H1 (cell line): ENCODE results near the gene BUB1B. TPM values are rescaled to one million over a fixed set of nuclear protein-coding genes. Genes with fewer than 3 reads are reported as not detected.

Experiments used
- CTCF ChIA-PET: fragments of 300-600 bp; sonication (Branson Sonifier 250); formaldehyde crosslinking; loops from one replicate; lab custom pipeline; 2021; ENCODE audit not compliant: partially characterized antibody; lab: Charles Lee
- POLR2A ChIA-PET: fragments of 300-600 bp; sonication (Branson Sonifier 250); formaldehyde crosslinking; loops from one replicate; lab custom pipeline; 2021; ENCODE audit warnings: inconsistent platforms; ENCODE audit not compliant: partially characterized antibody; lab: Charles Lee
- DNase-seq, 2 experiments: peaks; one replicate each; pipeline versions ENCODE4 v3.0.0 to v3.0.0-alpha.2; 2010 to 2022; ENCODE audit warnings: low spot score in 2 of 2, low read depth in 1 of 2, mixed read lengths in 1 of 2
- FAIRE-seq: peaks from 2 replicates; lab custom pipeline; 2011; peaks lifted over from hg19 to GRCh38; lab: Jason Lieb, UNC
- H2AFZ ChIP-seq: 2 replicates; pipeline ENCODE4 v1.8.1; 2012; ENCODE audit warnings: low read length, inconsistent platforms
- H2AK5ac ChIP-seq: 2 replicates; pipeline ENCODE4 v1.6.1; 2013; ENCODE audit warnings: low read depth, low read length
- H2BK120ac ChIP-seq: replicated peaks from 2 replicates; pipeline ENCODE3; 2013; ENCODE audit warnings: low read depth, low read length, inconsistent platforms
- H2BK12ac ChIP-seq: 2 replicates; pipeline ENCODE4 v1.6.1; 2013; ENCODE audit warnings: low read depth, low read length
- H2BK15ac ChIP-seq: 2 replicates; pipeline ENCODE4 v1.6.1; 2013; ENCODE audit warnings: low read length
- H2BK20ac ChIP-seq: 2 replicates; pipeline ENCODE4 v1.6.1; 2013; ENCODE audit warnings: low read length
- H2BK5ac ChIP-seq: 2 replicates; pipeline ENCODE4 v1.6.1; 2013; ENCODE audit warnings: low read depth, low read length
- H3K14ac ChIP-seq: 2 replicates; pipeline ENCODE4 v1.6.1; 2013; ENCODE audit warnings: inconsistent platforms; ENCODE audit not compliant: insufficient read length
- H3K18ac ChIP-seq: 2 replicates; pipeline ENCODE4 v1.6.1; 2013; ENCODE audit warnings: low read length; ENCODE audit errors: extremely low read depth
- H3K23ac ChIP-seq: 2 replicates; pipeline ENCODE4 v1.6.1; 2013; ENCODE audit warnings: inconsistent platforms; ENCODE audit not compliant: insufficient read length
- H3K23me2 ChIP-seq: 2 replicates; pipeline ENCODE4 v1.6.1; 2013; ENCODE audit warnings: low read depth, low read length
- H3K27ac ChIP-seq: 2 replicates; pipeline ENCODE4 v1.6.1; 2011; ENCODE audit warnings: low read depth, low read length, inconsistent platforms
- H3K27me3 ChIP-seq, 4 experiments: replicated peaks in 1 of 4; 1 replicate in 1 of 4; 2 replicates in 3 of 4; pipeline versions ENCODE4 v1.6.1 to v1.8.1; 2011 to 2013; ENCODE audit warnings: low read length in 3 of 4, mild to moderate bottlenecking in 3 of 4, inconsistent platforms in 2 of 4, mixed read lengths in 2 of 4, moderate library complexity in 1 of 4; ENCODE audit not compliant: control insufficient read depth in 3 of 4, insufficient read depth in 3 of 4; ENCODE audit errors: extremely low read depth in 1 of 4
- H3K36me3 ChIP-seq, 4 experiments: 2 replicates each; pipeline versions ENCODE4 v1.6.1 to v1.8.1; 2011 to 2013; ENCODE audit warnings: mild to moderate bottlenecking in 4 of 4, low read length in 3 of 4, moderate library complexity in 2 of 4, control low read depth in 1 of 4, inconsistent platforms in 1 of 4; ENCODE audit not compliant: insufficient read depth in 4 of 4, control insufficient read depth in 2 of 4
- H3K4ac ChIP-seq: replicated peaks from 2 replicates; pipeline ENCODE3; 2013; ENCODE audit warnings: low read length, low read depth, mixed read lengths, inconsistent platforms; ENCODE audit not compliant: insufficient read length
- H3K4me1 ChIP-seq, 4 experiments: replicated peaks in 1 of 4; 1 replicate in 1 of 4; 2 replicates in 3 of 4; pipeline versions ENCODE4 v1.6.1 to v1.8.1; 2011 to 2013; ENCODE audit warnings: low read length in 3 of 4, inconsistent platforms in 2 of 4, mixed read lengths in 1 of 4; ENCODE audit not compliant: insufficient read depth in 4 of 4, control insufficient read depth in 3 of 4
- H3K4me2 ChIP-seq, 2 experiments: 2 replicates each; pipeline versions ENCODE4 v1.6.1 to v1.8.1; 2011 to 2013; ENCODE audit warnings: low read depth in 2 of 2, low read length in 2 of 2, control low read depth in 1 of 2, inconsistent platforms in 1 of 2, mild to moderate bottlenecking in 1 of 2; ENCODE audit not compliant: insufficient read depth in 1 of 2
- H3K4me3 ChIP-seq, 4 experiments: fragments of 200-600, 300-600 bp in 1 of 4; sonication (generic), shearing (Covaris generic), sonication (Bioruptor Twin) in 1 of 4; 2 replicates each; pipeline versions ENCODE4 v1.5.1 to v1.8.1; 2011 to 2016; ENCODE audit warnings: low read length in 4 of 4, low read depth in 3 of 4, control low read depth in 2 of 4, inconsistent platforms in 2 of 4, mild to moderate bottlenecking in 2 of 4, mixed read lengths in 1 of 4, moderate library complexity in 1 of 4; ENCODE audit not compliant: insufficient read depth in 2 of 4; ENCODE audit errors: extremely low read depth in 1 of 4
- H3K56ac ChIP-seq: replicated peaks from 2 replicates; pipeline ENCODE3; 2013; ENCODE audit warnings: low read depth, mild to moderate bottlenecking, mixed read lengths, low read length, inconsistent platforms; ENCODE audit not compliant: insufficient read length
- H3K79me1 ChIP-seq: 2 replicates; pipeline ENCODE4 v1.6.1; 2013; ENCODE audit warnings: low read depth, low read length, control low read depth
- H3K79me2 ChIP-seq, 2 experiments: 2 replicates each; pipeline versions ENCODE4 v1.6.1 to v1.8.1; 2012 to 2013; ENCODE audit warnings: low read length in 2 of 2, mild to moderate bottlenecking in 2 of 2, inconsistent platforms in 1 of 2; ENCODE audit not compliant: insufficient read depth in 2 of 2, control insufficient read depth in 1 of 2
- H3K9ac ChIP-seq, 4 experiments: replicated peaks in 1 of 4; 1 replicate in 1 of 4; 2 replicates in 3 of 4; pipeline versions ENCODE4 v1.6.1 to v1.8.1; 2011 to 2013; ENCODE audit warnings: low read depth in 3 of 4, low read length in 3 of 4, control low read depth in 2 of 4, mild to moderate bottlenecking in 2 of 4, moderate library complexity in 2 of 4, inconsistent platforms in 1 of 4; ENCODE audit errors: extremely low read depth in 1 of 4
- H3K9me3 ChIP-seq, 2 experiments: 2 replicates each; pipeline versions ENCODE4 v1.6.1 to v1.8.1; 2012 to 2013; ENCODE audit warnings: mild to moderate bottlenecking in 2 of 2, moderate library complexity in 2 of 2, control low read depth in 1 of 2, inconsistent platforms in 1 of 2, low read depth in 1 of 2, low read length in 1 of 2, mixed read lengths in 1 of 2; ENCODE audit not compliant: insufficient read depth in 2 of 2
- H4K20me1 ChIP-seq, 2 experiments: replicated peaks in 1 of 2; 2 replicates each; pipeline versions ENCODE3 to v1.8.1; 2011 to 2013; ENCODE audit warnings: inconsistent platforms in 2 of 2, low read length in 2 of 2, mild to moderate bottlenecking in 1 of 2; ENCODE audit not compliant: insufficient read depth in 2 of 2, control insufficient read depth in 1 of 2
- H4K5ac ChIP-seq: 2 replicates; pipeline ENCODE4 v1.6.1; 2013; ENCODE audit warnings: low read length, low read depth, mixed read lengths, inconsistent platforms; ENCODE audit not compliant: insufficient read length
- H4K8ac ChIP-seq: 2 replicates; pipeline ENCODE4 v1.8.0; 2013; ENCODE audit warnings: mild to moderate bottlenecking, moderate library complexity, low read length, inconsistent platforms; ENCODE audit not compliant: insufficient read depth; ENCODE audit errors: extremely low read depth
- H4K91ac ChIP-seq: replicated peaks from 2 replicates; pipeline ENCODE3; 2013; ENCODE audit warnings: low read length, mixed read lengths, inconsistent platforms; ENCODE audit not compliant: insufficient read length
- ATF3 ChIP-seq: IDR thresholded peaks from 2 replicates; pipeline ENCODE4 v1.6.1; 2011; ENCODE audit warnings: low read depth, mild to moderate bottlenecking, low read length; ENCODE audit not compliant: insufficient read depth
- CHD2 ChIP-seq: IDR thresholded peaks from 2 replicates; pipeline ENCODE4 v1.6.1; 2012; ENCODE audit warnings: low read length, improper control_type of control experiment
- E2F6 ChIP-seq: IDR thresholded peaks from 2 replicates; pipeline ENCODE4 v1.6.1; 2012; ENCODE audit warnings: inconsistent platforms
- NANOG ChIP-seq: IDR thresholded peaks from 2 replicates; pipeline ENCODE4 v1.6.1; 2011; ENCODE audit warnings: low read length, low read depth, mild to moderate bottlenecking, inconsistent platforms; ENCODE audit not compliant: insufficient read depth, poor library complexity, severe bottlenecking
- RNF2 ChIP-seq: fragments of 200-900, 300-1000 bp; sonication (generic); IDR thresholded peaks from 2 replicates; pipeline ENCODE4 v1.7.1; 2016; ENCODE audit warnings: borderline replicate concordance, low read depth, mild to moderate bottlenecking, antibody characterized with exemption, low read length; ENCODE audit not compliant: poor library complexity, severe bottlenecking; ENCODE audit errors: missing control alignments
- SRF ChIP-seq: IDR thresholded peaks from 2 replicates; pipeline ENCODE4 v1.6.1; 2011; ENCODE audit warnings: mild to moderate bottlenecking, low read depth, low read length, moderate library complexity
- ZNF274 ChIP-seq: IDR thresholded peaks from 2 replicates; pipeline ENCODE4 v1.7.0; 2012; ENCODE audit warnings: low read length, borderline replicate concordance; ENCODE audit errors: extremely low read depth
- WGBS, 2 experiments: shearing (Covaris generic) in 1 of 2; methylation state at CpG; one replicate each; pipeline versions ENCODE4 v1.1.6 to v1.1.7; 2013 to 2015; ENCODE audit warnings: low lambda C conversion rate in 2 of 2, mixed read lengths in 2 of 2, inconsistent platforms in 1 of 2, low coverage in 1 of 2, missing lambda C conversion rate in 1 of 2; ENCODE audit not compliant: insufficient replicate concordance in 2 of 2, insufficient coverage in 1 of 2, insufficient read length in 1 of 2; ENCODE audit errors: extremely low coverage in 1 of 2, missing lambda C conversion rate in 1 of 2; 5-methylcytosine and 5-hydroxymethylcytosine counted together
- polyA plus RNA-seq, 7 experiments: library from polyadenylated mRNA; depleted of rRNA in 3 of 7; stranded (reverse) in 5 of 7; unstranded in 2 of 7; fragments of >200 nt in 5 of 7; fragments of 200-250 nt in 2 of 7; gene quantifications; 1 replicate in 5 of 7; 2 replicates in 1 of 7; 4 replicates in 1 of 7; pipeline versions ENCODE4 v1.2.1 to v1.2.3, GENCODE V29; 2011 to 2013; ENCODE audit warnings: missing spikeins in 2 of 7, mixed read lengths in 2 of 7
- total RNA-seq: library from RNA; stranded (reverse); fragmentation: NEBNext Ultra II Directional; extraction: Animal tissue kit (Norgen Biotek cat#: 25700); gene quantifications from 2 replicates; pipeline ENCODE4 v1.2.1, GENCODE V29; 2021

BUB1B gene
- total and polyA plus RNA-seq, 2 of the 8 experiments (the other 6 are each of a cell fraction or from before 2014, with no cell fraction given), result 48.9 to 144 TPM

- CTCF ChIA-PET, result interaction anchor here (0.6 to 21.6 kb wide), 4 partner anchors 11 to 328 kb away, joined by 3 to 538 read pairs (median 7); no protein-coding TSS in a partner anchor
- no peak overlapping the region for H3K56ac ChIP-seq
- H3K79me2 ChIP-seq, result no peaks in the 10 kb centered on the region
- H3K4me2 ChIP-seq, result no peak overlapping the region
- H2BK120ac ChIP-seq, result no peak overlapping the region
- H4K91ac ChIP-seq, result no peak overlapping the region
- H3K27me3 ChIP-seq, result no peaks in the 10 kb centered on the region
- H3K9ac ChIP-seq, result no peak overlapping the region
- no peak overlapping the region for H4K8ac ChIP-seq
- H3K14ac ChIP-seq, result no peak overlapping the region
- no peak overlapping the region for H2BK15ac ChIP-seq
- H3K9me3 ChIP-seq, result no peaks in the 10 kb centered on the region
- no peaks in the 10 kb centered on the region for H4K20me1 ChIP-seq
- TF ChIP-seq SRF (no peak), ATF3 (no peak), RNF2 (no peak), CHD2 (no peak), E2F6 (no peak), NANOG (no peak), ZNF274 (no peak)
- no peak for DNase-seq
- no peak overlapping the region for H3K23ac ChIP-seq
- no peaks in the 10 kb centered on the region for H3K23me2 ChIP-seq
- no peaks in the 10 kb centered on the region for H3K4me1 ChIP-seq
- H4K5ac ChIP-seq, result no peak overlapping the region
- H3K79me1 ChIP-seq, result no peaks in the 10 kb centered on the region; the same call in 1 of the 2 replicates
- H3K4me3 ChIP-seq, result no peak overlapping the region
- H3K4ac ChIP-seq, result no peak overlapping the region
- peaks cover 25 to 72% (median 49%) of the 10 kb centered on the region in 4 experiments for H3K36me3 ChIP-seq
- 96% methylated on average over 6 of the region's 6 CpGs; no CpG with 5 or more reads in 1 of the 2 experiments for WGBS, 2 experiments
- no peak overlapping the region for H3K27ac ChIP-seq
- FAIRE-seq, result no peak
- no peak overlapping the region for H2AFZ ChIP-seq
- H2BK12ac ChIP-seq, result no peak overlapping the region
- H2BK5ac ChIP-seq, result no peak overlapping the region
- POLR2A ChIA-PET, result interaction anchor here (0.9 to 1.9 kb wide), 4 partner anchors 9 to 27 kb away, joined by 3 to 8 read pairs (median 4); no protein-coding TSS in a partner anchor
- no peak overlapping the region for H2BK20ac ChIP-seq
- no peak overlapping the region for H3K18ac ChIP-seq
- no peak overlapping the region for H2AK5ac ChIP-seq
Observed at GRCh38 chr15:40222131-40222530, 61.3 kb downstream of the BUB1B start.
